Ovary (tissue), 9 donors: ENCODE measurements around the gene ATP5MC3. TPM values are rescaled to one million over a fixed set of nuclear protein-coding genes. Genes with fewer than 3 reads are reported as not detected.
A peak's percentile ranks its signal among the peaks of the same experiment; 100 is the strongest.

Experiments used
- DNase-seq, 5 donors: peaks; one replicate each; pipeline ENCODE4 v3.0.0-alpha.2; 2019 to 2020
- H3K27ac ChIP-seq, 2 donors: fragments of 200-600 bp; one replicate each; pipeline versions ENCODE4 v1.5.1 to v1.8.0; 2019 to 2022
- H3K27me3 ChIP-seq: fragments of 200-600 bp; one replicate; pipeline ENCODE4 v1.8.0; 2022
- H3K36me3 ChIP-seq: fragments of 200-600 bp; sonication (generic); one replicate; pipeline ENCODE4 v1.5.1; 2019
- H3K4me1 ChIP-seq: one replicate; pipeline ENCODE4 v1.8.1; 2013; ENCODE audit warnings: mild to moderate bottlenecking, moderate library complexity; ENCODE audit not compliant: insufficient read depth
- H3K4me3 ChIP-seq: fragments of 200-600 bp; sonication (generic); one replicate; pipeline ENCODE4 v1.5.1; 2017
- H3K9me3 ChIP-seq, 2 donors: fragments of 200-600 bp in 1 of 2; sonication (generic) in 1 of 2; one replicate each; pipeline versions ENCODE4 v1.5.1 to v1.8.1; 2013 to 2019; ENCODE audit warnings: mild to moderate bottlenecking in 1 of 2, moderate library complexity in 1 of 2
- CTCF ChIP-seq, 3 donors: fragments of 450-650 bp in 2 of 3; fragments of 200-600 bp in 1 of 3; IDR thresholded peaks; one replicate each; pipeline versions ENCODE4 v1.5.1 to v1.8.0; 2016 to 2022; ENCODE audit warnings: antibody characterized with exemption in 3 of 3, mild to moderate bottlenecking in 1 of 3
- EP300 ChIP-seq: sonication (generic); formaldehyde crosslinking; IDR thresholded peaks from one replicate; pipeline ENCODE4 v1.6.1; 2017; ENCODE audit warnings: antibody characterized with exemption
- POLR2A ChIP-seq: fragments of 450-650 bp; IDR thresholded peaks from one replicate; pipeline ENCODE4 v1.6.1; 2017; ENCODE audit warnings: antibody characterized with exemption, mild to moderate bottlenecking, moderate library complexity
- WGBS, 3 donors: extraction: QIAGEN DNeasy Blood & Tissue Kit in 1 of 3; methylation state at CpG; one replicate each; pipeline versions ENCODE4 v1.1.5 to v1.1.7; 2013 to 2017; 5-methylcytosine and 5-hydroxymethylcytosine counted together
- intact Hi-C, 4 donors: fragments of 100-400 bp; cut with DNase I; formaldehyde crosslinking; loops; one replicate each; pipeline versions ENCODE4 v1.11.0 to v1.15.1; 2022 to 2023
- polyA plus RNA-seq, 2 donors: library from polyadenylated mRNA; stranded (reverse); fragments of 200-250 nt in 1 of 2; fragments of 350-450 nt in 1 of 2; fragmentation: Illumina TruSeq in 1 of 2; extraction: RNeasy Lipid Tissue Mini Kit (QIAGEN cat#74804) in 1 of 2; gene quantifications; one replicate each; pipeline ENCODE4 v1.2.3, GENCODE V29; 2013 to 2014
- total RNA-seq, 7 donors: library from RNA; depleted of rRNA in 2 of 7; stranded (reverse); fragments of >200 nt in 2 of 7; fragmentation: NEBNext Ultra II Directional in 3 of 7; extraction: Animal tissue kit (Norgen Biotek cat#: 25700) in 3 of 7; gene quantifications; one replicate each; pipeline versions ENCODE4 v1.1.0 to v1.2.4, GENCODE V29; 2016 to 2023
- donor health status: DM: no; HTN: no; CAD: no; lungs with moderate emphysema.
- donor health status: DM: no; HTN: no; CAD: no.
- donor health status: Bipolar disorder and iron deficiency.
- donor health status: DM: yes; HTN: yes; CAD: no.
- donor health status: DM: no; HTN: no; CAD: no.
- donor health status: DM: yes; HTN: yes; CAD: no.

ATP5MC3 gene
- total and polyA plus RNA-seq, 9 donors, result 59.0 to 158 (median 115) TPM

GRCh38 chr2:175175320-175175719, 6.2 kb downstream of the ATP5MC3 start:
- no peaks in the 10 kb centered on the region for H3K36me3 ChIP-seq
- H3K27ac ChIP-seq, result no peak overlapping the region
- WGBS, 3 donors, result 76 to 83% (median 80%) methylated on average over 2 of the region's 2 CpGs

GRCh38 chr2:175170659-175171304, 10.7 kb downstream of the ATP5MC3 start:
- intact Hi-C loops, result no loop called here

More at GRCh38 chr2:175175320-175175719, 6.2 kb downstream of the ATP5MC3 start:
- intact Hi-C loops, result no loop called here
- Histone ChIP-seq H3K27me3 (no peaks in the 10 kb centered on the region), H3K9me3 (no peaks in the 10 kb centered on the region), H3K4me3 (no peak overlapping the region), H3K4me1 (no peaks in the 10 kb centered on the region)
- DNase-seq, result no peak
- TF ChIP-seq POLR2A, result no peak
- no peak for TF ChIP-seq EP300
- TF ChIP-seq CTCF (IDR thresholded peaks at IDR 0.05), result no peak

GRCh38 chr2:175169191-175169590, 12.3 kb downstream of the ATP5MC3 start:
- no peak overlapping the region for H3K27ac ChIP-seq
- H3K4me3 ChIP-seq, result peak overlapping the region; percentile 72
- peaks cover 2% of the 10 kb centered on the region for H3K4me1 ChIP-seq
- 48 to 56% (median 51%) methylated on average over 3 of the region's 3 CpGs for WGBS, 3 donors
- TF ChIP-seq CTCF (IDR thresholded peaks at IDR 0.05), result no peak
- TF ChIP-seq EP300, result no peak
- TF ChIP-seq POLR2A, result no peak
- no peaks in the 10 kb centered on the region for H3K27me3 ChIP-seq
- no peak for DNase-seq
- H3K36me3 ChIP-seq, result no peaks in the 10 kb centered on the region
- no peaks in the 10 kb centered on the region for H3K9me3 ChIP-seq
- intact Hi-C loops, result no loop called here

More at GRCh38 chr2:175170659-175171304, 10.7 kb downstream of the ATP5MC3 start:
- Histone ChIP-seq H3K4me1 (no peaks in the 10 kb centered on the region), H3K27me3 (no peaks in the 10 kb centered on the region), H3K4me3 (no peak overlapping the region), H3K9me3 (no peaks in the 10 kb centered on the region), H3K27ac (no peak overlapping the region), H3K36me3 (no peaks in the 10 kb centered on the region)
- WGBS, 3 donors, result 83 to 89% (median 84%) methylated on average over 3 of the region's 3 CpGs
- DNase-seq, result no peak
- no peak for TF ChIP-seq POLR2A

- intact Hi-C loops, result no loop called here
- H3K4me3 ChIP-seq, result peak overlapping the region; percentile 72
- 0 to 1% (median 0%) methylated on average over 11 of the region's 11 CpGs for WGBS, 3 donors
- TF ChIP-seq CTCF (IDR thresholded peaks at IDR 0.05), result no peak
- peak; percentile 67 for TF ChIP-seq POLR2A
- no peaks in the 10 kb centered on the region for H3K27me3 ChIP-seq
- peaks cover 2% of the 10 kb centered on the region for H3K4me1 ChIP-seq
- DNase-seq, result no peak
- H3K36me3 ChIP-seq, result no peaks in the 10 kb centered on the region
- H3K9me3 ChIP-seq, result no peaks in the 10 kb centered on the region
- H3K27ac ChIP-seq, result peak overlapping the region; percentile 26 to 88
Measured at GRCh38 chr2:175168564-175168945, 13.0 kb downstream of the ATP5MC3 start.

GRCh38 chr2:175167792-175168563, 13.5 kb downstream of the ATP5MC3 start, which contains the start of gene ATF2:
TSS of gene ATF2 (minus strand) at chr2:175168203. CDS start at chr2:175136443, 31,760 bp downstream.
- Histone ChIP-seq H3K4me3 (peak within 1 kb of the TSS; percentile 72), H3K9me3 (no peaks in the 10 kb centered on the region), H3K27me3 (no peaks in the 10 kb centered on the region), H3K27ac (peak within 1 kb of the TSS; percentile 88 to 97), H3K36me3 (no peaks in the 10 kb centered on the region), H3K4me1 (peaks cover 2% of the 10 kb centered on the region)
- TF ChIP-seq POLR2A (peak; percentile 61), EP300 (no peak), CTCF (IDR thresholded peaks at IDR 0.05) (no peak)
- intact Hi-C loops, result no loop called here
- 0 to 1% (median 1%) methylated on average over 56 of the region's 56 CpGs for WGBS, 3 donors
- DNase-seq, result peak; percentile 97 to 99 (median 98)
